IMR-90 (cell line): Measurements from ENCODE around the gene ACP2. TPM values are rescaled to one million over a fixed set of nuclear protein-coding genes. Genes with fewer than 3 reads are reported as not detected.

ENCODE experiments used
- ATAC-seq: fragments of 200-7000 bp; cut with Tn5 transposase; 2 replicates; pipeline ENCODE4 v1.9.1; 2020; ENCODE audit warnings: low read depth, mild to moderate bottlenecking, moderate library complexity
- BruUV-seq: library from RNA; stranded (reverse); fragments of 400-500 nt; replicated peaks from 2 replicates; lab custom pipeline; 2021; lab: Mats Ljungman, UMichigan
- CTCF ChIA-PET: fragments of 300-600 bp; formaldehyde crosslinking; extraction: SDS; loops from one replicate; lab custom pipeline; 2021; ENCODE audit warnings: antibody characterized with exemption; lab: Yijun Ruan, JAX
- POLR2A ChIA-PET: fragments of 300-600 bp; sonication (Branson Sonifier 250); formaldehyde crosslinking; loops from one replicate; lab custom pipeline; 2022; ENCODE audit warnings: antibody characterized with exemption; ENCODE audit not compliant: unreplicated experiment; lab: Charles Lee
- DNase-seq: peaks from one replicate; pipeline ENCODE4 v3.0.0; 2013
- H2AFZ ChIP-seq: replicated peaks from 2 replicates; pipeline ENCODE3; 2013; ENCODE audit warnings: low read length, mild to moderate bottlenecking; ENCODE audit not compliant: poor library complexity
- H2AK5ac ChIP-seq: 2 replicates; pipeline ENCODE4 v1.6.1; 2013; ENCODE audit warnings: low read depth, low read length, inconsistent platforms
- H2AK9ac ChIP-seq: replicated peaks from 2 replicates; pipeline ENCODE3; 2013; ENCODE audit warnings: mild to moderate bottlenecking, low read depth, low read length, moderate library complexity; ENCODE audit not compliant: poor library complexity
- H2BK120ac ChIP-seq: 2 replicates; pipeline ENCODE4 v1.6.1; 2013; ENCODE audit warnings: low read depth, low read length, inconsistent platforms
- H2BK15ac ChIP-seq: 3 replicates; pipeline ENCODE4 v1.6.1; 2013; ENCODE audit warnings: low read depth, low read length, inconsistent platforms
- H2BK20ac ChIP-seq: 2 replicates; pipeline ENCODE4 v1.6.1; 2013; ENCODE audit warnings: low read depth, mild to moderate bottlenecking, inconsistent platforms, low read length, moderate library complexity
- H2BK5ac ChIP-seq: 2 replicates; pipeline ENCODE4 v1.6.1; 2013; ENCODE audit warnings: mild to moderate bottlenecking, low read depth, low read length, inconsistent platforms; ENCODE audit not compliant: poor library complexity, severe bottlenecking
- H3K14ac ChIP-seq: replicated peaks from 2 replicates; pipeline ENCODE4 v1.6.1; 2013; ENCODE audit warnings: low read depth, low read length, inconsistent platforms
- H3K18ac ChIP-seq: 2 replicates; pipeline ENCODE4 v1.6.1; 2013; ENCODE audit warnings: low read depth, low read length, control low read depth
- H3K23ac ChIP-seq: 2 replicates; pipeline ENCODE4 v1.6.1; 2013; ENCODE audit warnings: low read depth, low read length, inconsistent platforms
- H3K27ac ChIP-seq: 2 replicates; pipeline ENCODE4 v1.5.1; 2013; ENCODE audit warnings: mild to moderate bottlenecking, control low read depth, low read length; ENCODE audit not compliant: insufficient read depth
- H3K27me3 ChIP-seq: 2 replicates; pipeline ENCODE4 v1.6.1; 2013; ENCODE audit warnings: low read length; ENCODE audit not compliant: control insufficient read depth, insufficient read depth
- H3K36me3 ChIP-seq: 2 replicates; pipeline ENCODE4 v1.6.1; 2013; ENCODE audit warnings: low read length, mixed read lengths; ENCODE audit not compliant: control insufficient read depth, insufficient read depth
- H3K4ac ChIP-seq: 2 replicates; pipeline ENCODE4 v1.6.1; 2013; ENCODE audit warnings: low read depth, low read length, inconsistent platforms
- H3K4me1 ChIP-seq: 2 replicates; pipeline ENCODE4 v1.6.1; 2013; ENCODE audit warnings: low read length, mixed read lengths; ENCODE audit not compliant: control insufficient read depth, insufficient read depth
- H3K4me2 ChIP-seq: 2 replicates; pipeline ENCODE4 v1.6.1; 2013; ENCODE audit warnings: low read depth, mild to moderate bottlenecking, control low read depth, low read length, moderate library complexity
- H3K4me3 ChIP-seq: 2 replicates; pipeline ENCODE4 v1.5.1; 2013; ENCODE audit warnings: low read depth, mild to moderate bottlenecking, control low read depth, low read length, moderate library complexity; ENCODE audit not compliant: insufficient read depth
- H3K56ac ChIP-seq: 2 replicates; pipeline ENCODE4 v1.6.1; 2013; ENCODE audit warnings: low read length, inconsistent platforms; ENCODE audit not compliant: insufficient read depth; ENCODE audit errors: extremely low read depth
- H3K79me1 ChIP-seq, 2 experiments: 2 replicates each; pipeline ENCODE4 v1.6.1; 2013; ENCODE audit warnings: low read length in 2 of 2, inconsistent platforms in 1 of 2, low read depth in 1 of 2
- H3K9ac ChIP-seq: 2 replicates; pipeline ENCODE4 v1.6.1; 2013; ENCODE audit warnings: low read depth, low read length, control low read depth
- H3K9me1 ChIP-seq: 2 replicates; pipeline ENCODE4 v1.6.1; 2013; ENCODE audit warnings: low read length, inconsistent platforms; ENCODE audit not compliant: insufficient read depth
- H3K9me3 ChIP-seq: 2 replicates; pipeline ENCODE4 v1.6.1; 2013; ENCODE audit warnings: low read length; ENCODE audit not compliant: control insufficient read depth, insufficient read depth
- H4K20me1 ChIP-seq: 2 replicates; pipeline ENCODE4 v1.6.1; 2013; ENCODE audit warnings: low read length, inconsistent platforms; ENCODE audit not compliant: insufficient read depth
- H4K5ac ChIP-seq: 2 replicates; pipeline ENCODE4 v1.6.1; 2013; ENCODE audit warnings: mild to moderate bottlenecking, low read depth, low read length, control low read depth
- H4K8ac ChIP-seq, 2 experiments: 2 replicates each; pipeline ENCODE4 v1.6.1; 2013; ENCODE audit warnings: low read depth in 2 of 2, low read length in 2 of 2, control low read depth in 1 of 2, inconsistent platforms in 1 of 2
- H4K91ac ChIP-seq: 2 replicates; pipeline ENCODE4 v1.6.1; 2013; ENCODE audit warnings: low read depth, low read length, inconsistent platforms; ENCODE audit not compliant: insufficient read depth
- BHLHE40 ChIP-seq: fragments of 150-350 bp; IDR thresholded peaks from 2 replicates; pipeline ENCODE4 v1.6.1; 2016; ENCODE audit warnings: mild to moderate bottlenecking, low read depth, low read length
- CEBPB ChIP-seq: IDR thresholded peaks from 2 replicates; pipeline ENCODE4 v1.6.1; 2012; ENCODE audit warnings: low read depth, low read length, improper control_type of control experiment
- CHD1 ChIP-seq: IDR thresholded peaks from 2 replicates; pipeline ENCODE4 v1.6.1; 2012; ENCODE audit warnings: low read depth, low read length, improper control_type of control experiment
- FOS ChIP-seq: fragments of 150-350 bp; IDR thresholded peaks from 2 replicates; pipeline ENCODE4 v1.6.1; 2016; ENCODE audit warnings: low read depth, low read length
- MAFK ChIP-seq: IDR thresholded peaks from 2 replicates; pipeline ENCODE4 v1.6.1; 2012; ENCODE audit warnings: low read depth, low read length, improper control_type of control experiment
- MAZ ChIP-seq: IDR thresholded peaks from 2 replicates; pipeline ENCODE4 v1.6.1; 2012; ENCODE audit warnings: low read depth, mild to moderate bottlenecking, low read length, improper control_type of control experiment, moderate library complexity, borderline replicate concordance
- NFE2L2 ChIP-seq: fragments of 150-350 bp; IDR thresholded peaks from 2 replicates; pipeline ENCODE4 v1.6.1; 2016; ENCODE audit warnings: low read depth, mild to moderate bottlenecking, low read length
- POLR2A ChIP-seq: IDR thresholded peaks from 2 replicates; pipeline ENCODE4 v1.6.1; 2012; ENCODE audit warnings: mild to moderate bottlenecking, low read depth, low read length
- RAD21 ChIP-seq: IDR thresholded peaks from 2 replicates; pipeline ENCODE4 v1.6.1; 2012; ENCODE audit warnings: low read length, improper control_type of control experiment
- RCOR1 ChIP-seq: IDR thresholded peaks from 2 replicates; pipeline ENCODE4 v1.6.1; 2012; ENCODE audit warnings: mild to moderate bottlenecking, low read length, improper control_type of control experiment; ENCODE audit not compliant: insufficient replicate concordance
- SMC3 ChIP-seq: fragments of 150-350 bp; IDR thresholded peaks from 2 replicates; pipeline ENCODE4 v1.6.1; 2016; ENCODE audit warnings: low read depth, mild to moderate bottlenecking, antibody characterized with exemption, low read length, moderate library complexity
- WGBS, 2 experiments: methylation state at CpG; one replicate each; pipeline versions ENCODE4 v1.1.5 to v1.1.7; 2013; ENCODE audit warnings: missing lambda C conversion rate in 2 of 2; ENCODE audit not compliant: insufficient read length in 1 of 2; ENCODE audit errors: extremely low coverage in 2 of 2; 5-methylcytosine and 5-hydroxymethylcytosine counted together
- dilution Hi-C: fragments of 300-500 bp; cut with HindIII; formaldehyde crosslinking; loops from one replicate; pipeline ENCODE4 v1.14.3; 2018; ENCODE audit warnings: low sequenced_read_pairs; ENCODE audit not compliant: unreplicated experiment
- in situ Hi-C: fragments of 300-500 bp; cut with MboI; formaldehyde crosslinking; loops from 3 replicates; pipeline ENCODE4 v1.14.3; 2019; ENCODE audit warnings: low sequenced_read_pairs, inconsistent platforms, mixed read lengths
- intact Hi-C: fragments of 100-400 bp; cut with micrococcal nuclease; formaldehyde crosslinking; loops from 2 replicates; pipeline ENCODE4 v1.10.0; 2022
- polyA plus RNA-seq, 3 experiments: library from polyadenylated mRNA; depleted of rRNA; stranded (reverse); fragments of >200 nt; gene quantifications; 2 replicates each; pipeline ENCODE4 v1.2.3, GENCODE V29; 2012; ENCODE audit warnings: low replicate concordance in 1 of 3
- total RNA-seq: library from RNA; depleted of rRNA; stranded (reverse); fragments of >200 nt; gene quantifications from 2 replicates; pipeline ENCODE4 v1.2.3, GENCODE V29; 2012
- TF ChIP-seq, protein P1 (sequence below): fragments of 150-350 bp; IDR thresholded peaks from 2 replicates; pipeline ENCODE4 v1.6.1; 2017; ENCODE audit warnings: mild to moderate bottlenecking, antibody characterized with exemption, low read length, low read depth
- TF ChIP-seq, protein P2 (sequence below): conservative IDR thresholded peaks from 2 replicates; pipeline ENCODE4 v1.5.1; 2012; ENCODE audit warnings: mild to moderate bottlenecking, low read depth, low read length, improper control_type of control experiment
- TF ChIP-seq, protein P3 (sequence below): fragments of 150-350 bp; IDR thresholded peaks from 2 replicates; pipeline ENCODE4 v1.6.1; 2016; ENCODE audit warnings: low read depth, mild to moderate bottlenecking, low read length, moderate library complexity, borderline replicate concordance

ACP2 gene
- total and polyA plus RNA-seq, 2 of the 4 experiments (the other 2 are of a cell fraction), result 17.7 to 23.6 TPM

- Histone ChIP-seq H4K20me1 (no peaks in the 10 kb centered on the region), H3K27me3 (peaks cover 15% of the 10 kb centered on the region), H3K9ac (no peak overlapping the region), H2AK9ac (peak overlapping the region; percentile 22), H3K14ac (no peak overlapping the region), H3K23ac (peak overlapping the region; percentile 26; the same call in 1 of the 2 replicates), H2AFZ (peak overlapping the region; percentile 85), H3K4me3 (no peak overlapping the region), H4K5ac (no peak overlapping the region), H3K9me3 (no peaks in the 10 kb centered on the region), H3K27ac (no peak overlapping the region), H2AK5ac (peak overlapping the region; percentile 68; the same call in 1 of the 2 replicates), H3K56ac (no peak overlapping the region; the same call in 1 of the 2 replicates), H3K4ac (0 out of 2 replicates have a peak overlapping the region, but pooled peaks have one; percentile 23), H3K4me1 (no peaks in the 10 kb centered on the region; the same call in 1 of the 2 replicates), H3K9me1 (no peaks in the 10 kb centered on the region; the same call in 1 of the 2 replicates), H2BK120ac (peak overlapping the region; percentile 30; the same call in 1 of the 2 replicates), H4K91ac (no peak overlapping the region), H3K36me3 (no peaks in the 10 kb centered on the region), H3K79me1 (no peaks in the 10 kb centered on the region), H3K18ac (no peak overlapping the region), H2BK15ac (no peak overlapping the region), H4K8ac (peak overlapping the region in 1 of 2 experiments; percentile 22; a peak in 1 of 4 replicates), H2BK20ac (peak overlapping the region; percentile 36; the same call in 1 of the 2 replicates), H3K4me2 (no peak overlapping the region), H2BK5ac (no peak overlapping the region)
- in situ Hi-C loops (no loop called here), dilution Hi-C loops (no loop called here), intact Hi-C loops (no loop called here)
- WGBS, 2 experiments, result no CpG with 5 or more reads among the region's 2 CpGs
- DNase-seq, result peak; percentile 78
- ChIA-PET CTCF (interaction anchor here (0.6 kb wide), 1 partner anchor 12 kb away, joined by 3 read pairs; no protein-coding TSS in a partner anchor), POLR2A (interaction anchor here (0.6 to 1.5 kb wide), 2 partner anchors 10 to 261 kb away, joined by 4 read pairs; partner anchors contain the start of gene DDB2)
- TF ChIP-seq MAZ (no peak), RAD21 (no peak), POLR2A (no peak), RCOR1 (no peak), BHLHE40 (no peak), SMC3 (no peak), FOS (peak; percentile 58), CHD1 (no peak), NFE2L2 (no peak), MAFK (no peak), CEBPB (0 out of 2 replicates have a peak, but pooled peaks have one; percentile 15)
- TF ChIP-seq, protein P1, sequence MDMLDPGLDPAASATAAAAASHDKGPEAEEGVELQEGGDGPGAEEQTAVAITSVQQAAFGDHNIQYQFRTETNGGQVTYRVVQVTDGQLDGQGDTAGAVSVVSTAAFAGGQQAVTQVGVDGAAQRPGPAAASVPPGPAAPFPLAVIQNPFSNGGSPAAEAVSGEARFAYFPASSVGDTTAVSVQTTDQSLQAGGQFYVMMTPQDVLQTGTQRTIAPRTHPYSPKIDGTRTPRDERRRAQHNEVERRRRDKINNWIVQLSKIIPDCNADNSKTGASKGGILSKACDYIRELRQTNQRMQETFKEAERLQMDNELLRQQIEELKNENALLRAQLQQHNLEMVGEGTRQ, result peak; percentile 44; the same call in 1 of the 2 replicates
- TF ChIP-seq, protein P2, sequence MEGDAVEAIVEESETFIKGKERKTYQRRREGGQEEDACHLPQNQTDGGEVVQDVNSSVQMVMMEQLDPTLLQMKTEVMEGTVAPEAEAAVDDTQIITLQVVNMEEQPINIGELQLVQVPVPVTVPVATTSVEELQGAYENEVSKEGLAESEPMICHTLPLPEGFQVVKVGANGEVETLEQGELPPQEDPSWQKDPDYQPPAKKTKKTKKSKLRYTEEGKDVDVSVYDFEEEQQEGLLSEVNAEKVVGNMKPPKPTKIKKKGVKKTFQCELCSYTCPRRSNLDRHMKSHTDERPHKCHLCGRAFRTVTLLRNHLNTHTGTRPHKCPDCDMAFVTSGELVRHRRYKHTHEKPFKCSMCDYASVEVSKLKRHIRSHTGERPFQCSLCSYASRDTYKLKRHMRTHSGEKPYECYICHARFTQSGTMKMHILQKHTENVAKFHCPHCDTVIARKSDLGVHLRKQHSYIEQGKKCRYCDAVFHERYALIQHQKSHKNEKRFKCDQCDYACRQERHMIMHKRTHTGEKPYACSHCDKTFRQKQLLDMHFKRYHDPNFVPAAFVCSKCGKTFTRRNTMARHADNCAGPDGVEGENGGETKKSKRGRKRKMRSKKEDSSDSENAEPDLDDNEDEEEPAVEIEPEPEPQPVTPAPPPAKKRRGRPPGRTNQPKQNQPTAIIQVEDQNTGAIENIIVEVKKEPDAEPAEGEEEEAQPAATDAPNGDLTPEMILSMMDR, result no peak
- TF ChIP-seq, protein P3, sequence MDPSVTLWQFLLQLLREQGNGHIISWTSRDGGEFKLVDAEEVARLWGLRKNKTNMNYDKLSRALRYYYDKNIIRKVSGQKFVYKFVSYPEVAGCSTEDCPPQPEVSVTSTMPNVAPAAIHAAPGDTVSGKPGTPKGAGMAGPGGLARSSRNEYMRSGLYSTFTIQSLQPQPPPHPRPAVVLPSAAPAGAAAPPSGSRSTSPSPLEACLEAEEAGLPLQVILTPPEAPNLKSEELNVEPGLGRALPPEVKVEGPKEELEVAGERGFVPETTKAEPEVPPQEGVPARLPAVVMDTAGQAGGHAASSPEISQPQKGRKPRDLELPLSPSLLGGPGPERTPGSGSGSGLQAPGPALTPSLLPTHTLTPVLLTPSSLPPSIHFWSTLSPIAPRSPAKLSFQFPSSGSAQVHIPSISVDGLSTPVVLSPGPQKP, result no peak
- no TSS peak for BruUV-seq
- peak; percentile 98 for ATAC-seq
These were observed 44.0 kb downstream of the ACP2 start for GRCh38 chr11:47204637-47204989.
